ENCODE measurements around the gene MYMX.

Gene MYMX

DNA sequence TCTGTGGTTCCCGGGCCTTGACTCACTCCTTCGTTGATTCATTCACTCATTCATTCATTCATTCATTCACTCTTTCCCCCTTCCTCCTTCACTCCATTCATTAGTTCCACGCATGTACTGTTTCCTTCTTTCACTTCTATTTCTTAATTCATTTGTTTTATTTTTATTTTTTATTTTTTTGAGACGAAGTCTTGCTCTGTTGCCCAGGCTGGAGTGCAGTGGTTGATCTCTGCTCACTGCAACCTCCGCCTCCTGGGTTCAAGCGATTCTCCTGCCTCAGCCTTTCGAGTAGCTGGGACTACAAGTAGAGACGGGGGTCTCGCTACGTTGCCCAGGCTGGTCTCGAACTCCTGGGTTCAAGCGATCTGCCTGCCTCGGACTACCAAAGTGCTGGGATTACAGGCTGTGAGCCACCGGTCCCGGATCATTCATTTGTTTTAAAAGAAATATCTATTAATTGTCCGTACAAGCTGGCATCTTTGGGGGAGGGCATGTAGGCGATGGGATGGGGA, 49.1 kb downstream of the MYMX start:
- DNase-seq: no peak

DNA sequence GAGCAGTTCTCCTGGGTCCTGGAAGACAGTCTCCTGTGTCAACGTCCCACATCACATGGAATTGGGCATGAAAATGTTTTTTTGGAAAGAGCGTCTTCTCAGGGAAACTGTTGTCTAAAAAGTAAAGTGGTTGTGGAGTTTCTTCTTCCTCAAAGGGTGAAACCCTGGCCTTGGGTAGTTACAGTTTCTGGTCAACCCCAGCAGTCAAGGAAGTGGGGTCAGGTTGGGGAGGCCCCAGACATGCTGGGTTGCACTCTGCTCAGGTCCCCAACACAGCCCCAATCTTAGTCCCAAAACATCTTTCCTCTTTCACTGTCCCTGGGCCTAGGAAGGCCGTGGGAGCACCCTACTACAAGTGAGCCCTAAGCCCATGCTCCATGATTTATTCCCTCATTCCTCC, 49.6 kb downstream of the MYMX start:
- DNase-seq: no peak

DNA sequence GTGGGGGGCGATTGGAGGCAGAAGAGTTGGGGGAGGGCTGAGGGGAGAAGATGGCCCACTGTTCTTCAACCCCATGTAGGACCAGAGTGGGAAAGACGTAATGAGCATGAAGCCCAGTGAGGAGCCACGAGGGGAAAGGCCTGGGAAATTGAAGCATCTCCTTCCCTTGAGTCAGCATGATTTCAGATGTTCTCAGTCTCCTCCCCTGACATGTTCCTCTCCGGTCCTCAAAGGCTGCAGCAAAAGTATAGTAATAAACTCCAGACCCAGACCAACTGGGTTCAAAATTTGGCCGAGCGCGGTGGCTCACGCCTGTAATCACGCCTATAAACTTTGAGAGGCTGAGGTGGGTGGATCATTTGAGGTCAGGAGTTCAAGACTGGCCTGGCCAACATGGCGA, 50.5 kb downstream of the MYMX start:
- no peak for DNase-seq

All from kidney glomerular epithelial cell (primary cell).